ENCODE results near the gene ZNF319.

- TF ChIP-seq, protein P1, sequence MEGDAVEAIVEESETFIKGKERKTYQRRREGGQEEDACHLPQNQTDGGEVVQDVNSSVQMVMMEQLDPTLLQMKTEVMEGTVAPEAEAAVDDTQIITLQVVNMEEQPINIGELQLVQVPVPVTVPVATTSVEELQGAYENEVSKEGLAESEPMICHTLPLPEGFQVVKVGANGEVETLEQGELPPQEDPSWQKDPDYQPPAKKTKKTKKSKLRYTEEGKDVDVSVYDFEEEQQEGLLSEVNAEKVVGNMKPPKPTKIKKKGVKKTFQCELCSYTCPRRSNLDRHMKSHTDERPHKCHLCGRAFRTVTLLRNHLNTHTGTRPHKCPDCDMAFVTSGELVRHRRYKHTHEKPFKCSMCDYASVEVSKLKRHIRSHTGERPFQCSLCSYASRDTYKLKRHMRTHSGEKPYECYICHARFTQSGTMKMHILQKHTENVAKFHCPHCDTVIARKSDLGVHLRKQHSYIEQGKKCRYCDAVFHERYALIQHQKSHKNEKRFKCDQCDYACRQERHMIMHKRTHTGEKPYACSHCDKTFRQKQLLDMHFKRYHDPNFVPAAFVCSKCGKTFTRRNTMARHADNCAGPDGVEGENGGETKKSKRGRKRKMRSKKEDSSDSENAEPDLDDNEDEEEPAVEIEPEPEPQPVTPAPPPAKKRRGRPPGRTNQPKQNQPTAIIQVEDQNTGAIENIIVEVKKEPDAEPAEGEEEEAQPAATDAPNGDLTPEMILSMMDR (IDR thresholded peaks at IDR 0.05; ENCODE audit: low read depth, low read length, missing input control), result no peak
- TF ChIP-seq, protein P2, sequence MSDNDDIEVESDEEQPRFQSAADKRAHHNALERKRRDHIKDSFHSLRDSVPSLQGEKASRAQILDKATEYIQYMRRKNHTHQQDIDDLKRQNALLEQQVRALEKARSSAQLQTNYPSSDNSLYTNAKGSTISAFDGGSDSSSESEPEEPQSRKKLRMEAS (IDR thresholded peaks at IDR 0.05), result no peak
- TF ChIP-seq RAD21 (IDR thresholded peaks at IDR 0.05) (no peak), YY1 (IDR thresholded peaks at IDR 0.05) (no peak), GABPA (IDR thresholded peaks at IDR 0.05 in 1 of 2, conservative IDR thresholded peaks at IDR 0.05 in 1 of 2) (no peak), JUND (IDR thresholded peaks at IDR 0.05) (no peak)
These were observed 15.0 kb downstream of the ZNF319 start for GRCh38 chr16:57985204-57986181.
